Measurements from ENCODE around the gene AGPS.
"Not testable (repeated sequence)": the region's sequence is repeated elsewhere in the genome, so short reads cannot be mapped to it uniquely, and the experiment has no call there.

The AGPS gene

GRCh38 chr2:177550264-177551200 lies 158.0 kb downstream of the AGPS start:
- no peak overlapping the region for H3K27ac ChIP-seq (ENCODE audit: low read length)
- H3K9me3 ChIP-seq (ENCODE audit: insufficient read depth, low read length) = peaks cover under 1% of the 10 kb centered on the region; the same call in 1 of the 2 replicates
- H4K20me1 ChIP-seq (ENCODE audit: insufficient read depth, low read length) = no peaks in the 10 kb centered on the region
- H3K4me3 ChIP-seq (ENCODE audit: low read length) = no peak overlapping the region
- H3K36me3 ChIP-seq (replicated peaks; ENCODE audit: low read depth, low read length) = peaks cover 12% of the 10 kb centered on the region
- no peak overlapping the region for H3K4me2 ChIP-seq (ENCODE audit: low read length)
- H3K4me1 ChIP-seq (ENCODE audit: low read length) = peaks cover 30% of the 10 kb centered on the region
- H2AFZ ChIP-seq (ENCODE audit: low read depth, low read length) = no peak overlapping the region
- H3K79me2 ChIP-seq (ENCODE audit: low read length) = no peaks in the 10 kb centered on the region
- TF ChIP-seq, protein P1, sequence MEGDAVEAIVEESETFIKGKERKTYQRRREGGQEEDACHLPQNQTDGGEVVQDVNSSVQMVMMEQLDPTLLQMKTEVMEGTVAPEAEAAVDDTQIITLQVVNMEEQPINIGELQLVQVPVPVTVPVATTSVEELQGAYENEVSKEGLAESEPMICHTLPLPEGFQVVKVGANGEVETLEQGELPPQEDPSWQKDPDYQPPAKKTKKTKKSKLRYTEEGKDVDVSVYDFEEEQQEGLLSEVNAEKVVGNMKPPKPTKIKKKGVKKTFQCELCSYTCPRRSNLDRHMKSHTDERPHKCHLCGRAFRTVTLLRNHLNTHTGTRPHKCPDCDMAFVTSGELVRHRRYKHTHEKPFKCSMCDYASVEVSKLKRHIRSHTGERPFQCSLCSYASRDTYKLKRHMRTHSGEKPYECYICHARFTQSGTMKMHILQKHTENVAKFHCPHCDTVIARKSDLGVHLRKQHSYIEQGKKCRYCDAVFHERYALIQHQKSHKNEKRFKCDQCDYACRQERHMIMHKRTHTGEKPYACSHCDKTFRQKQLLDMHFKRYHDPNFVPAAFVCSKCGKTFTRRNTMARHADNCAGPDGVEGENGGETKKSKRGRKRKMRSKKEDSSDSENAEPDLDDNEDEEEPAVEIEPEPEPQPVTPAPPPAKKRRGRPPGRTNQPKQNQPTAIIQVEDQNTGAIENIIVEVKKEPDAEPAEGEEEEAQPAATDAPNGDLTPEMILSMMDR (IDR thresholded peaks at IDR 0.05; ENCODE audit: low read depth, low read length) = no peak
- TF ChIP-seq EZH2phosphoT487 (IDR thresholded peaks at IDR 0.05; ENCODE audit: low read depth) = no peak
- H3K27me3 ChIP-seq (ENCODE audit: low read depth, low read length) = no peaks in the 10 kb centered on the region
- H3K9ac ChIP-seq (ENCODE audit: low read length) = no peak overlapping the region

- peaks cover 30% of the 10 kb centered on the region for H3K4me1 ChIP-seq (ENCODE audit: low read length)
- not testable (repeated sequence) for H3K27ac ChIP-seq (ENCODE audit: low read length); H2AFZ ChIP-seq (ENCODE audit: low read depth, low read length); H3K36me3 ChIP-seq (replicated peaks; ENCODE audit: low read depth, low read length); H3K4me2 ChIP-seq (ENCODE audit: low read length); H3K79me2 ChIP-seq (ENCODE audit: low read length); H3K4me3 ChIP-seq (ENCODE audit: low read length); H3K9ac ChIP-seq (ENCODE audit: low read length); H4K20me1 ChIP-seq (ENCODE audit: insufficient read depth, low read length); H3K9me3 ChIP-seq (ENCODE audit: insufficient read depth, low read length); H3K27me3 ChIP-seq (ENCODE audit: low read depth, low read length)
Measured at GRCh38 chr2:177551360-177551759, 158.8 kb downstream of the AGPS start.

- H3K9me3 ChIP-seq (ENCODE audit: insufficient read depth, low read length) = no peaks in the 10 kb centered on the region
- TF ChIP-seq EZH2phosphoT487 (IDR thresholded peaks at IDR 0.05; ENCODE audit: low read depth) = no peak
- TF ChIP-seq, protein P1 (IDR thresholded peaks at IDR 0.05; ENCODE audit: low read depth, low read length) = no peak
- H3K27me3 ChIP-seq (ENCODE audit: low read depth, low read length) = no peaks in the 10 kb centered on the region
- H3K4me2 ChIP-seq (ENCODE audit: low read length) = peak overlapping the region; percentile 74
- peak overlapping the region; percentile 88 for H3K9ac ChIP-seq (ENCODE audit: low read length)
- peak overlapping the region; percentile 98; the same call in 1 of the 2 replicates for H2AFZ ChIP-seq (ENCODE audit: low read depth, low read length)
- peaks cover 23% of the 10 kb centered on the region for H3K4me1 ChIP-seq (ENCODE audit: low read length)
- peaks cover 2% of the 10 kb centered on the region for H3K36me3 ChIP-seq (replicated peaks; ENCODE audit: low read depth, low read length)
- H3K79me2 ChIP-seq (ENCODE audit: low read length) = no peaks in the 10 kb centered on the region
- no peaks in the 10 kb centered on the region for H4K20me1 ChIP-seq (ENCODE audit: insufficient read depth, low read length)
- peak overlapping the region; percentile 86 for H3K4me3 ChIP-seq (ENCODE audit: low read length)
- H3K27ac ChIP-seq (ENCODE audit: low read length) = no peak overlapping the region
Measured at GRCh38 chr2:177551989-177552421, 159.4 kb downstream of the AGPS start.

- Histone ChIP-seq H4K20me1 (ENCODE audit: insufficient read depth, low read length) (no peaks in the 10 kb centered on the region), H3K4me3 (ENCODE audit: low read length) (peak overlapping the region; percentile 86), H3K79me2 (ENCODE audit: low read length) (no peaks in the 10 kb centered on the region), H3K4me2 (ENCODE audit: low read length) (peak overlapping the region; percentile 74), H3K27ac (ENCODE audit: low read length) (peak overlapping the region; percentile 78), H2AFZ (ENCODE audit: low read depth, low read length) (peak overlapping the region; percentile 98), H3K36me3 (replicated peaks; ENCODE audit: low read depth, low read length) (no peaks in the 10 kb centered on the region), H3K9ac (ENCODE audit: low read length) (peak overlapping the region; percentile 88), H3K9me3 (ENCODE audit: insufficient read depth, low read length) (no peaks in the 10 kb centered on the region), H3K27me3 (ENCODE audit: low read depth, low read length) (no peaks in the 10 kb centered on the region), H3K4me1 (ENCODE audit: low read length) (peaks cover 18% of the 10 kb centered on the region)
- TF ChIP-seq, protein P1 (IDR thresholded peaks at IDR 0.05; ENCODE audit: low read depth, low read length) = no peak
- TF ChIP-seq EZH2phosphoT487 (IDR thresholded peaks at IDR 0.05; ENCODE audit: low read depth) = no peak
Measured at GRCh38 chr2:177552422-177553175, 160.0 kb downstream of the AGPS start.

Measured in OCI-LY3 (cell line).